COLO668 (cell line): ENCODE data around the gene RENBP.

Source experiments
- DNase-seq: peaks from one replicate; lab custom pipeline; 2025; ENCODE audit not compliant: unreplicated experiment; lab: John Stamatoyannopoulos, UW

RENBP gene

GRCh38 chrX:153934762-153935325, 9.6 kb downstream of the RENBP start, which contains the start of gene NAA10:
TSS of gene NAA10 (minus strand) at chrX:153935037. CDS start at chrX:153934904, 133 bp downstream.
- DNase-seq = peak; percentile 94

GRCh38 chrX:153934148-153934761, 10.2 kb downstream of the RENBP start:
- DNase-seq = peak; percentile 32

GRCh38 chrX:153933748-153934147, 10.7 kb downstream of the RENBP start:
- no peak for DNase-seq

- DNase-seq = no peak
Observed at GRCh38 chrX:153932220-153932915, 12.1 kb downstream of the RENBP start.

- DNase-seq = no peak
Observed at GRCh38 chrX:153931748-153932147, 12.7 kb downstream of the RENBP start.

- no peak for DNase-seq
Observed at GRCh38 chrX:153931151-153931550, 13.3 kb downstream of the RENBP start.

GRCh38 chrX:153930011-153930910, 14.2 kb downstream of the RENBP start:
- DNase-seq = no peak

- no peak for DNase-seq
Observed at GRCh38 chrX:153929576-153929975, 14.9 kb downstream of the RENBP start.

GRCh38 chrX:153928846-153929245, 15.6 kb downstream of the RENBP start:
- no peak for DNase-seq

GRCh38 chrX:153927922-153928760, 16.3 kb downstream of the RENBP start:
- DNase-seq = peak; percentile 99

GRCh38 chrX:153927672-153927921, 16.8 kb downstream of the RENBP start:
- no peak for DNase-seq

- peak; percentile 71 for DNase-seq
Observed at GRCh38 chrX:153926858-153927671, 17.4 kb downstream of the RENBP start.

- no peak for DNase-seq
Observed at GRCh38 chrX:153926552-153926857, 17.9 kb downstream of the RENBP start.

- peak; percentile 75 for DNase-seq
Observed at GRCh38 chrX:153925739-153926551, 18.5 kb downstream of the RENBP start, which contains the start of gene ARHGAP4. TSS of gene ARHGAP4 (minus strand) at chrX:153926264. CDS start at chrX:153926202, 62 bp downstream.

- no peak for DNase-seq
Observed at GRCh38 chrX:153925387-153925738, 19.1 kb downstream of the RENBP start.

- DNase-seq = peak; percentile 52
Observed at GRCh38 chrX:153924149-153924861, 20.1 kb downstream of the RENBP start.

GRCh38 chrX:153922932-153923857, 21.2 kb downstream of the RENBP start:
- peak; percentile 54 for DNase-seq
